NCI-H128 (cell line): ENCODE results near the gene AMIGO2.
"Not testable (repeated sequence)": the region's sequence is repeated elsewhere in the genome, so short reads cannot be mapped to it uniquely, and the experiment has no call there.

Experiments
- DNase-seq: peaks from one replicate; lab custom pipeline; 2025; ENCODE audit not compliant: unreplicated experiment; lab: John Stamatoyannopoulos, UW

Gene AMIGO2

GRCh38 chr12:47075192-47076084 is 4.3 kb downstream of the AMIGO2 start:
- DNase-seq, result no peak

GRCh38 chr12:47074757-47075156 is 5.0 kb downstream of the AMIGO2 start:
- DNase-seq, result no peak

GRCh38 chr12:47073951-47074350 is 5.8 kb downstream of the AMIGO2 start:
- DNase-seq, result no peak

GRCh38 chr12:47071241-47071852 is 8.4 kb downstream of the AMIGO2 start:
- no peak for DNase-seq

GRCh38 chr12:47070310-47070709 is 9.4 kb downstream of the AMIGO2 start:
- DNase-seq, result no peak

- DNase-seq, result no peak
These were observed 11.2 kb downstream of the AMIGO2 start for GRCh38 chr12:47068539-47068938.

- DNase-seq, result no peak
These were observed 11.9 kb downstream of the AMIGO2 start for GRCh38 chr12:47067771-47068431.

GRCh38 chr12:47067176-47067575 is 12.6 kb downstream of the AMIGO2 start:
- DNase-seq, result no peak

GRCh38 chr12:47066278-47067025 is 13.3 kb downstream of the AMIGO2 start:
- no peak for DNase-seq

- DNase-seq, result no peak
These were observed 14.2 kb downstream of the AMIGO2 start for GRCh38 chr12:47065546-47065945.

- not testable (repeated sequence) for DNase-seq
These were observed 21.1 kb downstream of the AMIGO2 start for GRCh38 chr12:47058640-47059039.

GRCh38 chr12:47056944-47057343 is 22.8 kb downstream of the AMIGO2 start:
- DNase-seq, result not testable (repeated sequence)

GRCh38 chr12:47055856-47056255 is 23.9 kb downstream of the AMIGO2 start:
- not testable (repeated sequence) for DNase-seq

- DNase-seq, result no peak
These were observed 25.1 kb downstream of the AMIGO2 start for GRCh38 chr12:47054659-47055058.

GRCh38 chr12:47053961-47054360 is 25.8 kb downstream of the AMIGO2 start:
- DNase-seq, result no peak

GRCh38 chr12:47052274-47052673 is 27.5 kb downstream of the AMIGO2 start:
- DNase-seq, result no peak

- DNase-seq, result not testable (repeated sequence)
These were observed 28.5 kb downstream of the AMIGO2 start for GRCh38 chr12:47051291-47051690.

- no peak for DNase-seq
These were observed 31.2 kb downstream of the AMIGO2 start for GRCh38 chr12:47048541-47048940.

- no peak for DNase-seq
These were observed 38.4 kb downstream of the AMIGO2 start for GRCh38 chr12:47041327-47041726.

GRCh38 chr12:47039756-47040155 is 40.0 kb downstream of the AMIGO2 start:
- DNase-seq, result no peak

- no peak for DNase-seq
These were observed 40.7 kb downstream of the AMIGO2 start for GRCh38 chr12:47039079-47039478.
